PFSK-1 (cell line): Measurements from ENCODE around the gene ZNF429.

Experiments
- FOXP2 ChIP-seq: optimal IDR thresholded peaks from 2 replicates; pipeline ENCODE3; 2011; ENCODE audit warnings: borderline replicate concordance, control low read depth, inconsistent platforms; ENCODE audit not compliant: insufficient read depth; ENCODE audit errors: extremely low read length, extremely low read depth
- POLR2AphosphoS5 ChIP-seq: IDR thresholded peaks from 2 replicates; pipeline ENCODE4 v1.6.1; 2012; ENCODE audit warnings: low read depth, mild to moderate bottlenecking, control low read depth, low read length, moderate library complexity
- REST ChIP-seq, 2 experiments: IDR thresholded peaks; 2 replicates each; pipeline versions ENCODE4 v1.6.1 to v1.8.0; 2011 to 2012; ENCODE audit warnings: low read depth in 2 of 2, low read length in 2 of 2, control low read depth in 1 of 2, inconsistent platforms in 1 of 2, mild to moderate bottlenecking in 1 of 2, moderate library complexity in 1 of 2; ENCODE audit not compliant: insufficient read depth in 1 of 2
- SIN3A ChIP-seq: IDR thresholded peaks from 2 replicates; pipeline ENCODE4 v1.6.1; 2012; ENCODE audit warnings: mild to moderate bottlenecking, low read length, moderate library complexity, borderline replicate concordance; ENCODE audit not compliant: insufficient read depth
- TAF1 ChIP-seq: IDR thresholded peaks from 2 replicates; pipeline ENCODE4 v1.6.1; 2012; ENCODE audit warnings: low read length, control low read depth, borderline replicate concordance; ENCODE audit not compliant: insufficient read depth

- TF ChIP-seq REST (IDR thresholded peaks at IDR 0.05; ENCODE audit: insufficient read depth in 1 of 2, low read depth in 2 of 2, low read length in 2 of 2): no peak
- no peak for TF ChIP-seq TAF1
- no peak for TF ChIP-seq SIN3A
- TF ChIP-seq POLR2AphosphoS5: peak; percentile 70; the same call in 1 of the 2 replicates
- TF ChIP-seq FOXP2: no peak
Measured at GRCh38 chr19:21463449-21464105, 41.8 kb upstream of the ZNF429 start.
